ENCODE results near the gene PEX11B.
"Not testable (repeated sequence)": the region's sequence is repeated elsewhere in the genome, so short reads cannot be mapped to it uniquely, and the experiment has no call there.

Gene PEX11B

DNA sequence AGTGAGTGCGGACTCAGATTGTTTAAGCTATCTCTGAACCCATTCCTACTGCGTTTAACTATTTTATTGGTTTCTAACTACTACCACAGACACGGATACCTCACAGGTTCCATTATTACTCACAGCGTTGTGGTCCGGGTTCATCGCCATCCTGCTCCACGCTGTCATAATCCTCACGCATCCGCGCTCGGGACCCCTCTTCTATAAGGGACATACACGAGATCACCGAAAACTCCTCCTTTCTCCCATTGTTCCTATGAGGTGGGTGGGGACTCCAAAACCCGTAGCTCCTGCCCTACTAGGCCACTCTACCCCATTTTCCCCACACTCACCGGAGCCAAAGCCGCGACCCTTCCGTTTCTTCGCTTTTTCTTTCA, 8.2 kb upstream of the PEX11B start:
- TF ChIP-seq, protein P1, sequence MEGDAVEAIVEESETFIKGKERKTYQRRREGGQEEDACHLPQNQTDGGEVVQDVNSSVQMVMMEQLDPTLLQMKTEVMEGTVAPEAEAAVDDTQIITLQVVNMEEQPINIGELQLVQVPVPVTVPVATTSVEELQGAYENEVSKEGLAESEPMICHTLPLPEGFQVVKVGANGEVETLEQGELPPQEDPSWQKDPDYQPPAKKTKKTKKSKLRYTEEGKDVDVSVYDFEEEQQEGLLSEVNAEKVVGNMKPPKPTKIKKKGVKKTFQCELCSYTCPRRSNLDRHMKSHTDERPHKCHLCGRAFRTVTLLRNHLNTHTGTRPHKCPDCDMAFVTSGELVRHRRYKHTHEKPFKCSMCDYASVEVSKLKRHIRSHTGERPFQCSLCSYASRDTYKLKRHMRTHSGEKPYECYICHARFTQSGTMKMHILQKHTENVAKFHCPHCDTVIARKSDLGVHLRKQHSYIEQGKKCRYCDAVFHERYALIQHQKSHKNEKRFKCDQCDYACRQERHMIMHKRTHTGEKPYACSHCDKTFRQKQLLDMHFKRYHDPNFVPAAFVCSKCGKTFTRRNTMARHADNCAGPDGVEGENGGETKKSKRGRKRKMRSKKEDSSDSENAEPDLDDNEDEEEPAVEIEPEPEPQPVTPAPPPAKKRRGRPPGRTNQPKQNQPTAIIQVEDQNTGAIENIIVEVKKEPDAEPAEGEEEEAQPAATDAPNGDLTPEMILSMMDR (IDR thresholded peaks at IDR 0.05; ENCODE audit: insufficient read depth, low read depth, low read length, missing control alignments): no peak
- peak overlapping the region; percentile 96 for H3K4me3 ChIP-seq (ENCODE audit: low read depth, low read length)
- peak; percentile 26 for DNase-seq (ENCODE audit: low read depth)

DNA sequence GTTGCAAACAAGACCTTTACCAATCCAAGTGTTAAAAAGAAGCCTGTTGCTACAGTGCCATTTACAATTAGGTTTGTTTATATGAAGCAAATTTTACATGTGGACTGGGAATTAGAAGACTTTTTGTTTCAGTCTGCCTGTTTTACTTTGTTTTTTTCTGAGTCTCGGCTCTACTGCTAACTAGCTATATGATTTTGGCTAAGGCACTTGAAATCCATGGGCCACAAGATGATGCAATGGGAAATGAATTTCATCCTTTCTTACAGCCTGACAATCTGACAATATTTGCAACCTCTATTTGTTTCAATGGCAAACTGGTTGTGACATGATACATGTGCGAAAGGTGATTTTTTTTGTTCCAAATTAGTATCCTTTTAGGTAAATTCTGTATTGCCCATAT, 3.7 kb upstream of the PEX11B start:
- TF ChIP-seq, protein P1 (IDR thresholded peaks at IDR 0.05; ENCODE audit: insufficient read depth, low read depth, low read length, missing control alignments): no peak
- no peak for DNase-seq (ENCODE audit: low read depth)

DNA sequence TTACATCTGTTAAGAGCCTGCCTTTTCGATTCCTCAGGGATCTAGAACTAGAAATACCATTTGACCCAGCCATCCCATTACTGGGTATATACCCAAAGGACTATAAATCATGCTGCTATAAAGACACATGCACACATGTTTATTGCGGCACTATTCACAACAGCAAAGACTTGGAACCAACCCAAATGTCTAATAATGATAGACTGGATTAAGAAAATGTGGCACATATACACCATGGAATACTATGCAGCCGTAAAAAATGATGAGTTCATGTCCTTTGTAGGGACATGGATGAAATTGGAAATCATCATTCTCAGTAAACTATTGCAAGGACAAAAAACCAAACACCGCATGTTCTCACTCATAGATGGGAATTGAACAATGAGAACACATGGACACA, 1.8 kb upstream of the PEX11B start:
- DNase-seq (ENCODE audit: low read depth); H3K4me3 ChIP-seq (ENCODE audit: low read depth, low read length): not testable (repeated sequence)

More for the DNA sequence above, 3.7 kb upstream of the PEX11B start:
- no peak overlapping the region for H3K4me3 ChIP-seq (ENCODE audit: low read depth, low read length)

DNA sequence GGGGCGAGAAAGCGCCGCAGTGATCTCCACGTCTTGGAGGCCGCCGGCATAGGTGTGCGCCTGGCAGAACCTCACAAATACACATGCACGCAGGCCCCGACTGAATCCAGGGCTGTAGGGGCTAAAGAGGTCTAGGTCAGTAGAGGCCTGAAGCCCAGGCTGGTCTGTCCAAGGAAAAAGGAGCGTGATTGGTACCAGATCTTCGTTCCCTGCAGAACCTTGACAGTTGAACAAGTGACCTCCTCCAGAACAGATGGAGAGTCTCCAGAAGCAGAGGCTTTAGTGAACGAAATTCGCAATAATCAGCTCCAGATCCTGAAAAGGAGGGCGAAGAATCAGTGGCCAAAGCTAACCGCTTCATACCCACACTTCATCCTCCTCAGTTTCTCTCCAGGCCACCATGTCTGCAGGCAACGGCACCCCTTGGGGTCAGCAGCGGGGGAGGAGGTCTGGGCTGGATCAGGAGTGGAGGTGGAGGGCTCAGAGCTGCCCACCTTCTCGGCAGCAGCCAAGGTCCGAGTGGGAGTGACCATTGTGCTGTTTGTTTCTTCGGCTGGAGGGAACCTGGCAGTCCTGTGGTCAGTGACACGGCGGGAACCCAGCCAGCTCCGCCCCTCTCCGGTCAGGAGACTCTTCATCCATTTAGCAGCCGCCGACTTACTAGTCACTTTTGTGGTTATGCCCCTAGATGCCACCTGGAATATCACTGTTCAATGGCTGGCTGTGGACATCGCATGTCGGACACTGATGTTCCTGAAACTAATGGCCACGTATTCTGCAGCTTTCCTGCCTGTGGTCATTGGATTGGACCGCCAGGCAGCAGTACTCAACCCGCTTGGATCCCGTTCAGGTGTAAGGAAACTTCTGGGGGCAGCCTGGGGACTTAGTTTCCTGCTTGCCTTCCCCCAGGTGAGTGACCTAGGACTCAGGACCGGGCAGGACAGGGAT, 749 bp upstream of the PEX11B start:
- TF ChIP-seq, protein P1 (IDR thresholded peaks at IDR 0.05; ENCODE audit: insufficient read depth, low read depth, low read length, missing control alignments): no peak
- peak overlapping the region; percentile 80 for H3K4me3 ChIP-seq (ENCODE audit: low read depth, low read length)
- DNase-seq (ENCODE audit: low read depth): peak; percentile 47

DNA sequence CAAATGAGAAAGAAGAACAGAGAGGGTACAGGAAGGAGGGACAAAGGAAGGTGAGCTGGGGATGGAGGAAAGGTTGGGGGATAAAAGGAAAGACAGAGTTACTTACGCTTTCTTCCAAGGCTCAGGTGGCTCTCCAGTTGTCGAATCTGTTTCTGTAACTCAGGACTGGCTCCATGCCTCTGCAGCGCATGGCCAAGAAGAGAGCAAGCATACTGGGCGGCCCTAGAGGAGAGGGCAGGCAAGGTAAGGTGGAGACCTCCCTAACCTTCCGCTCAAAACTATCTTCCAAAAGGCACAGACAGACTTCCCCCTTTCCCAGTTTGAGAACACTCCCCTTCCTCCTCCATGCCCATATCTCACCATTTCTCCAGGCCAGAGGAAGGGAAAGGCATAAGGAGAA, 922 bp downstream of the PEX11B start:
- DNase-seq (ENCODE audit: low read depth): no peak
- H3K4me3 ChIP-seq (ENCODE audit: low read depth, low read length): peak overlapping the region; percentile 80
- TF ChIP-seq, protein P1 (IDR thresholded peaks at IDR 0.05; ENCODE audit: insufficient read depth, low read depth, low read length, missing control alignments): no peak

DNA sequence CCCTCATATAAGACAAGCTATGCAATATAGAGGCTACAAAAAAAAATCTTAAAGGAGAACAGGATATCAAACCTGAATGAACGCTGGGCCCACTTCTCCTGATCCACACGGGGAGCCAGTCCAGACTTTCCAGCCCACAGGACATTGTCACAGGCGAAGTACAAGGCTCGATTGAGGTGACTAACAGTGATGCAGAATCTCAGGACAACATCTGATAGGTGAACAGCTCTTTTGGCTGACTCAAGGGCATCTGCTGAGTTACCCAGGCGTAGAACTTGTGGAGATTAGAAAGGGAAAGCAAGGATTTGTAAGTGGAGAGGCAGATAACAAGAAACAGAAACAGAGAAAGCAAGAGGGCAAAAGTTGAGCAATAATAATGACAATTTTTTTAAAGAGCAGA, 1.8 kb downstream of the PEX11B start:
- no peak for DNase-seq (ENCODE audit: low read depth)
- TF ChIP-seq, protein P1 (IDR thresholded peaks at IDR 0.05; ENCODE audit: insufficient read depth, low read depth, low read length, missing control alignments): no peak
- no peak overlapping the region for H3K4me3 ChIP-seq (ENCODE audit: low read depth, low read length)

DNA sequence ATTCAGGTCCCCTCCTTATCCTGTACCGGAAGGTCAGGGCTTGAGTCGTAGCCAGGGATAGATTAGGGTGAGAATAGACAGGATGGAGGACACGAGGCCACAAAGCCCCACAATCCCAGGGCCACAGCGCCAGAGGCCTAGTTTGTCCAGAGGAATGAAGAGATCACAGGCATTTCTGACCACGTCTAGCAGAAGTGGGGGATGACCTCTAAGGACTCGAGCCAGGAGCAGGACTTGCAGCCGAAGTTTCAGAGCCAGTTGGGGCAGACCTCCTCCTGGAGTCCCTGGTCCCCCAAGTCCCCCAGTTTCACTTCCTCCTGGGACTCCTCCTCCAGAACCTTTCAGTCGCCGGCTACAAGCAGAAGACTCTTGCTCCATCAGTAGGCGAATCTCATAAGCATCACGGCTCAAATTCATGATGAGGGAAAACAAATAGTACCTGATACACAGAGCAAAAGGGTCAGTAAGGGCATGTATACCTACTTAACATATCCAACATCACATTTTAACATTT, 6.3 kb downstream of the PEX11B start:
- TF ChIP-seq, protein P1 (IDR thresholded peaks at IDR 0.05; ENCODE audit: insufficient read depth, low read depth, low read length, missing control alignments): no peak

More for the DNA sequence above, 6.3 kb downstream of the PEX11B start:
- no peak for DNase-seq (ENCODE audit: low read depth)
- no peak overlapping the region for H3K4me3 ChIP-seq (ENCODE audit: low read depth, low read length)

All from GM12865 (cell line).